CD1c-positive myeloid dendritic cell (primary cell): ENCODE data around the gene ROS1.
"Not testable (repeated sequence)": the region's sequence is repeated elsewhere in the genome, so short reads cannot be mapped to it uniquely, and the experiment has no call there.

Experiments used
- DNase-seq: peaks from one replicate; pipeline ENCODE4 v3.0.0-alpha.2; 2016; ENCODE audit errors: extremely low spot score

Gene ROS1

GRCh38 chr6:117425431-117426153, at the start of gene ROS1:
Gene ROS1, minus strand, starts transcription at chr6:117425942. Its CDS starts 286 bp downstream, at chr6:117425656.
- DNase-seq, result no peak

GRCh38 chr6:117473401-117473800, 47.7 kb upstream of the ROS1 start:
- DNase-seq, result no peak

- DNase-seq, result no peak
These were observed 46.9 kb upstream of the ROS1 start for GRCh38 chr6:117472667-117473066.

GRCh38 chr6:117469791-117470190, 44.0 kb upstream of the ROS1 start:
- DNase-seq, result no peak

- DNase-seq, result peak; percentile 27
These were observed 43.6 kb upstream of the ROS1 start for GRCh38 chr6:117469356-117469755.

GRCh38 chr6:117468527-117468926, 42.8 kb upstream of the ROS1 start:
- DNase-seq, result not testable (repeated sequence)

GRCh38 chr6:117467876-117468275, 42.1 kb upstream of the ROS1 start:
- no peak for DNase-seq

- DNase-seq, result no peak
These were observed 39.9 kb upstream of the ROS1 start for GRCh38 chr6:117465691-117466090.

- DNase-seq, result no peak
These were observed 39.0 kb upstream of the ROS1 start for GRCh38 chr6:117464700-117465099.

- DNase-seq, result no peak
These were observed 38.3 kb upstream of the ROS1 start for GRCh38 chr6:117463762-117464665.

GRCh38 chr6:117459204-117459944, 33.6 kb upstream of the ROS1 start:
- DNase-seq, result no peak

- DNase-seq, result no peak
These were observed 31.3 kb upstream of the ROS1 start for GRCh38 chr6:117456998-117457397.

GRCh38 chr6:117456250-117456649, 30.5 kb upstream of the ROS1 start:
- no peak for DNase-seq

GRCh38 chr6:117451671-117452070, 25.9 kb upstream of the ROS1 start:
- peak; percentile 19 for DNase-seq

- DNase-seq, result peak; percentile 73
These were observed 24.1 kb upstream of the ROS1 start for GRCh38 chr6:117449549-117450439.

- DNase-seq, result no peak
These were observed 23.2 kb upstream of the ROS1 start for GRCh38 chr6:117448732-117449485.

GRCh38 chr6:117448011-117448410, 22.3 kb upstream of the ROS1 start:
- no peak for DNase-seq

- DNase-seq, result no peak
These were observed 21.1 kb upstream of the ROS1 start for GRCh38 chr6:117446861-117447260.

- DNase-seq, result no peak
These were observed 18.9 kb upstream of the ROS1 start for GRCh38 chr6:117444600-117444999.

GRCh38 chr6:117442313-117442712, 16.6 kb upstream of the ROS1 start:
- not testable (repeated sequence) for DNase-seq
